Measurements from ENCODE around the gene CDH22. TPM values are rescaled to one million over a fixed set of nuclear protein-coding genes. Genes with fewer than 3 reads are reported as not detected.

CDH22 gene
- total RNA-seq: not detected in 2 replicates

GRCh38 chr20:46308258-46309157 lies at the start of gene CDH22:
Gene CDH22, minus strand, starts transcription at chr20:46308498. Its CDS starts 57,204 bp downstream, at chr20:46251294.

Other genes with a start within 250 kb of the CDH22 start
- 11.6 and 12.1 TPM in 2 replicates for gene NCOA5, start 218.5 kb downstream of the CDH22 start, total RNA-seq
- gene CD40, start 190.2 kb downstream of the CDH22 start, total RNA-seq: 8.0 and 9.5 TPM in 2 replicates
- gene ELMO2, start 98.1 kb upstream of the CDH22 start, total RNA-seq: 24.0 and 33.6 TPM in 2 replicates
- gene ZNF334, start 205.1 kb upstream of the CDH22 start, total RNA-seq: 0.36 and 1.2 TPM in 2 replicates
- gene OCSTAMP, start 242.2 kb upstream of the CDH22 start, total RNA-seq: not detected in 2 replicates